NCI-H1417 (cell line): ENCODE data around the gene PI4KA.

Experiments
- DNase-seq, 3 experiments: peaks; one replicate each; lab custom pipeline; 2025; lab: John Stamatoyannopoulos, UW

Gene PI4KA

DNA sequence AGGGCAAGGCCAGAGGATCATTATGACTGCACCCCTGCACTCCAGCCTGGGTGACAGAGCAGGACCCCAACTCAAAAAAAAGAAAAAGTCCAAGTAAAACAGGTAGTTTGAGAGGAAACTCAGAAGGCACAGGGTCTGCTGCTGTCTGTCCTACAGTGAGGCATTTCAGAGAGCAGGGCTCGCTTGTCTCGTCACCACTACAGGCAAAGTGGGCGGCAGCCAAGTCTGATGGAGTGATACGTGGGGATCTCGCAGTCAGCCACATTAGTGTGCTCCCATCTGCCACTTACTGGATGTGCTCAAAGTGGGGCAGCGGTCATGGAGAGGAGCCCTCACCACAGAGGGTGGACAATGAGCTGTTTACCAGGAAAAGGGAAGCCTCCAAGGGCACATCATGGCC lies 42.1 kb downstream of the PI4KA start:
- DNase-seq: no peak

DNA sequence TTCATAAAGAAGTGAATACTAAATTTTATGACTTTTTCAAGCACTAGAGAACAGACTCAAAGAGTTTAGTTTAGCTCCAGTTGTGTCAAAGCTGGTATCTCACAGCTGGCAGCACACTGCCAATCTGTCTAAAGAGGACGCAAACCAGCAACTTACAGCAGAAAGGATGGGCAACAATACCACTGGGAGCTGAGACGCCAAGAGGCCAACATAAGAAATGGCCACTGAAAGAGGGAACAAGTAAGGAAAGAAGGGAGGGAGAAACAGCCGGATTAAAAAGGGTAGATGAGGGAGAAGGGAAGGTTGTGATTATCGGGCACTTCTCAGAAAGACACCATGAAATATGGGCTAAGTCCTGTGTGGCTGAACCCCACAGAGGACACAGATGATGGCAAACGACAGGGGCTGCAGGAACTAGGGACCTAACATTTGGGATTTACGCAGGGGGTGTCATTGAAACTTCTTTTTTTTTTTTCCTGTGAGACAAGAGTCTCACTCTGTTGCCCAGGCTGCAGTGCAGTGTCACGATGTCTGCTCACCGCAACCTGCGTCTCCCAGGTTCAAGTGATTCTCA lies 43.0 kb downstream of the PI4KA start:
- no peak for DNase-seq

DNA sequence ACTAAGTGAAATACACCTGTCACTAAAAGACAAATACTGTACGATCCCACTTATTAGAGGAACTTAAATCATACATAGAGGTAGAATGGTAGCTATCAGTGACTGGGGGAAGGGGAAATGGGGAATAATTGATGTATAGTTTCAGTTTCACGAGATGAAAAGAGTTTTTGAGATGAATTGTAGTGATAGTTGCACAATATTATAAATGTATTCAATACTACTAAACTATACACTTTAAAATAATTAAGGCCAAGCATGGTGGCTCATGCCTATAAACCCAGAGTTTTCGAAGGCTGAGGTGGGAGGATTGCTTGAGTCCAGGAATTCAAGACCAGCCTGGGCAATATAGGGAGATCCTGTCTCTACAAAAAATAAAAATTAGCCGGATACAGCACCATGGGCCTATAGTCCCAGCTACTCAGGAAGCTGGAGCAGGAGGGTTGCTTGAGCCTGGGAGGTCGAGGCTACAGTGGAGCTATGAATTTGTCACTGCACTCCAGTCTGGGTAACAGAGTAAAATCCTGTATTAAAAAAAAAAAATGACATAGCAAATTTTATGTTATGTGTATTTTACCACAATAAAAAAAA lies 44.3 kb downstream of the PI4KA start:
- DNase-seq: no peak

GRCh38 chr22:20813056-20813455 lies 45.6 kb downstream of the PI4KA start:
- DNase-seq: no peak

DNA sequence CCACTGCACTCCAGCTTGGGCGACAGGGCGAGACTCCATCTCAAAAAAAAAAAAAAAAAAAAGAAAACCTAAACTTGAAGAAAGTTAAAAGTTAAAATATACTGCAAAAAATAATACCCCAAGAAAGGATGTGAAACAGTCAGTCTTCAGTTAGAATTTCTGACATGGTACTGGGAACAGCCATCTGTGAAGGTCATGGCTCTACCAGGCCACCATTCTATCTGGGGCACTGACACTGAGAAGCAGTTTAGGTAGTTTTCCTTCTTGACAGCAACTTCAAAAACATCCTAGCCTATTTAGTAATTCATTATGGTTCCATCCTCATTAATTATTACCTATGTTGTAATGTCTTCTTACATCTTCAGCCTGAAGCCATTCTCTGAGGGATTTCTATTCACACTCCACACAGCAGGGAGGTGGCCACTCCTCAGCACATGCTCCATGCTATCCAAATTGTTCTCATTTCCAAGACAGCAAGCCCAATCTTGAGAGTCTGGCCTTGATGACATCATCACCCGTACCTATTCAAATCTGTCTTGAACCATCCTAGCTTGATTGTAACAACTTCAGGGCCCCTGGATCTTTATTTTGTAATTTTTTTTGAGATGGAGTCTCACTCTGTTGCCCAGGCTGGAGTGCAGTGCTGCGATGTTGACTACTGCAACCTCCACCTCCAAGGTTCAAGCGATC lies 46.5 kb downstream of the PI4KA start:
- DNase-seq: no peak

DNA sequence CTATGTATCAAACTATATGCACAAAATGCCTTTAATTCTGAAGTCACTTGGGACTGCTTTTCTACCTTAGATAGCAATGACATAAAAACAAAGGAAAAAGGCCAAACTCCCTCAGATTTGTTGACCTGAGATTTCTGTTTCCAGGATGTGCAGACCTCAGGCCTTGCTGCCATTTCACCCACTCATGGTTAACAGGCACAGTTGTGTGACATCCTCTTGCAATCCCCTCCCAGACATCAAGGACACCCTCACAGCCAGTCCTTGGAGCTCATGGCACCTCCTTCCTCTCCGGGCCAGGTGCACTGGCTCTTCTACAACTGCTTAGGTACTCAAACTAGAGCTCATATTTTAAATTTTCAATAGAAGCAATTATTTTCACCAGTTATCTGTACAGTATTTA lies 47.4 kb downstream of the PI4KA start:
- DNase-seq: no peak

DNA sequence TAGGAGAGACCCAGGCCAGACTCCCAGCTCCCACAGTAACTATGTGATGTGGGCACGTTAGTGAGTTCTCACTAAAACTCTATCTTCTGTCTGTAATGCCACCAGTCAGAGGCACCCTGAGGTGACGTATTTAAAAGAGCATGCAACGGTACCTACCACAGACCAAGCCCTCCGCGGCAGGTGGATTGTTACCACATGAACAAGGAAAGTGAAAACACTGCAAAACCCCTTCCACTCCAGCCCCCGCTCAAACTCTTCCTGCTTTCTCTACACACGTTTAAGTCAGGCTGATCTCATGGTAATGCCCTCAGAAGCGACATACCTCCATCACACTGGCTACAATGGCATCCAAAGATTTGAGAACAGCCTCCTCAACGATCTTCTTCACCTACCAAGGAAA lies 48.0 kb downstream of the PI4KA start:
- DNase-seq: no peak

DNA sequence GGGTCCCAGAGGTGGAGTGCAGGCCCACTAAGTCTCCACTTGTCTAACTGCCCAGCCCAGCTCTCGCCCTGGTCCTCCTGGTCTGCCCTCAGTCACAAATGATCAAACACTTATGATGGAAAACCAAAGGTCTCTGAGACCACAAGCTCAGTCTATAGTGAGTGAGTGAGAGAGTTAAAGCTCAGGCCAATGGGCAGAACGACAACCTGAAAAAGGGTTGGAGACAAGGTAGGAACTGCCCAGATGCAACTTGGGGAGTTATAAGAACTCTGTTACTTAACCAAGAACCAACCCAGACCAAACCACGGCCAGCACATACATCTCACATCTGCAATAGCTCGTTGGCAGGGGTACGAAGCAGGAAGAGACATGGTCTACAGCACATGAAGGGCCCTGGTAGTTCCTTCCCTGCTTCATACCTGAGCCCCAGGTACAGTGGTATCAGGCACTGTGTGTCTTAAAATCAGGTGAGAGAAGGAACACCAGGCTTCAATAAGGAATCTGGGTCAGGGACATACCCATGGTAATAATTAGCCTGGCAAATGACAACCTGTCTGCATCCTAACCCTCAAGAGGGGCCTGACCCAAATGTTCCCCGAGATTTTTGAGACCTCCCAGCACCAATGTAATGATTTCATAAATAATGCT lies 48.9 kb downstream of the PI4KA start:
- no peak for DNase-seq

DNA sequence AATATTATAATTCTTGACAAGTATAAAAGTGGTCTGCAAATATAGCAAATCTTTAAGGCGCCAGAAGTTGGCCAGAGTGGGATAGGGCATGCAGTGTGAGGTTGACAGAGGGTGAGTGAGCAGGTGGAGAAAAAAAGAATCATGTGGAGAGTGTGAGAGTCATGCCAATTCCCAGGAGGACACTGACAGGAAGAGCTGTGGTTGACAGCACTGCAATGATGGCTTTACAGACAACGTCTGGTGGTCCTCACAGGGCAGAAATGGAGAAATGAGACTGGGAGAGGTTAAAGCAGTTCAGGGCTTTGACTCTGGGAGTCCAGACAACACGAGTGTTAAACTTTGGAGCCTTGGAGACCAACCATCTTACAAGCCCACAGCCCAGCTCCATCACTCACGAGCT lies 49.8 kb downstream of the PI4KA start:
- DNase-seq: no peak

DNA sequence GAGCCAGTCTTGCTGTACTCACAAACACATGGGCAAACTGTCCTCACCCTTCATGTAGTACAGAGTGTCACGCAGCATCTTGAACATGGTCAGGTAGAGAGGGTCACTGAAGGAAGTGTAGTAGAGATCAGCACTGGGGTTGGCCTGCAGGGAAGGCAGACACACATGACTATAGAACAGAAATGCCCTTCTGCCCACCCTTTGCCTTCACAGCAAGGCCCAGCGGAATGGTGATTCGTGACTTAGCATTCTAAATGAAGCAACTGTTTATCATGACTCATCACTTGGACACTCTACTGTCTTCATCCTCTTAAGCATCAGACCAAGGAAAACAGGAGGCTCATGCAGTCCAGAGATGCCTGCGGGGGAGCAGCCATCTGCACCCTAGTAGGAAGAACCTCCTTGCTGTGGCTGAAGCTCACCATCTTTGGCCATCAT lies 51.3 kb downstream of the PI4KA start:
- no peak for DNase-seq

DNA sequence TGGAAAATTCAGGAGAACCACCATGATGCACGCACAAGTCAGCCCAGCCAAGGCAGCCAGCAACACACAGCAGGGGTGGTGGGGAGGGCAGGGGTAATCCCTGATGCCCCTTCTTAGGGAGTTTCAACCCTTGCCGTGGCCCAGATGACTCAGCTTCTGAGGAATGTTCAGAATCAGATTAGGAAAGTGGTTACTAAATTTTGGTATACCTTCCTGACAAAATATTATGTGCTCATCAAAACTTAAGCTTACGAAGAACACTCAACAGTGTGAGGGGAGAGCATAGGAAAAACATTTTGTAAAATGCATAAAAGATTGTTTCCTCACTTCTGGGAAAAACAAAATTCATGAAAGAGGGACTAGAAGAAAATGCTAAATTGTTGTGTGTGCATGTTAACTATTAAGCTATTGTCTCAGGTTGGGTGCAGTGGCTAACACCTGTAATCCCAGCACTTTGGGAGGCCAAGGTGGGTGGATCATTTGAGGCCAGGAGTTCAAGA lies 52.6 kb downstream of the PI4KA start:
- no peak for DNase-seq

DNA sequence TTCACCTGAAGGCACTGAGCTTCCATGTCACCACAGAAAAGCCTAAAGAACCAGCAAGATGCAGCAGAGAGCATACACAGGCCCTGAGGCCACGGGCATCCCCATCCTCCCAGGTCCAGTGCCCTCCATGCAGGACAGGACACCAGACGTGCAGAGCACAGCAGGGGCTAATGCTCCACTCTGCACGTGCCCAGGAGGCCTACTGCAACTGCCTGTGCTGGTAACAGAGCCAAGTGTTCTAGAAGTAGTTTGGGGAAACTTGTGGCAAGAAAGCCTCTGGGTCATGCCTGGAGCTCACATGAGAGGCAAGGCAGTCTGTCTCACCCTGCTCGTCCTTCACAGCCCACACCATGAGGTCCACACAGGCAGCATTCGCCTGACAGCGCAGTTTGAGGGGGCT lies 54.0 kb downstream of the PI4KA start:
- no peak for DNase-seq

DNA sequence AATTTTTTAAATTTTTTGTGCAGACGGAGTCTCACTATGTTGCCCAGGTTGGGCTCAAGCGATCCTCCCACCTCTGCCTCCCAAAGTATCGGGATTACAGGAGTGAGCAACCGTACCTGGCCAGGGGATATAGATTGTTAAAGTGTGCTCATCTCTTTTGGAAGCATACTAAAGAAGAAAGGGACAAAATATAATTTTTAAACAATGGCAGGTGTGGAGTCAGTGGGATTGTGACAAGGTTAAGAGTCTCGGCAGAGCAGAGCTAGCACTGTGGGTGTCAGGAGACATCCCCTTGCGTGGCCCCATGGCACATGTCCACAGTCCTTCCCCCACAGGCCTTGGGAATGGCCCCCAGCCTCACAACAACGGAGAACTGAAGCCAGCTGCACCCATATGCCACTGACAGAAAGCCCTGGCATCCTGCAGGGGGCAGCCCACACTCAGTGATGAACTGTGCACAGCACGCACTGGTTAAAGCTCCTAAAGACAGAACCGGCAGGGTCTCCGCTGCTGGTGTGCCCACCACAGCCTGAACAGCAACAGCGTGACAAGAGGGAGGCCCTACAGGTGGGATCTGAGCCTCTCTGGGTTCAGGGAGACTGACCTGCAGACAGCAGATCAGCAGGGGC lies 54.8 kb downstream of the PI4KA start:
- DNase-seq: peak in 1 of 3 experiments; percentile 4

DNA sequence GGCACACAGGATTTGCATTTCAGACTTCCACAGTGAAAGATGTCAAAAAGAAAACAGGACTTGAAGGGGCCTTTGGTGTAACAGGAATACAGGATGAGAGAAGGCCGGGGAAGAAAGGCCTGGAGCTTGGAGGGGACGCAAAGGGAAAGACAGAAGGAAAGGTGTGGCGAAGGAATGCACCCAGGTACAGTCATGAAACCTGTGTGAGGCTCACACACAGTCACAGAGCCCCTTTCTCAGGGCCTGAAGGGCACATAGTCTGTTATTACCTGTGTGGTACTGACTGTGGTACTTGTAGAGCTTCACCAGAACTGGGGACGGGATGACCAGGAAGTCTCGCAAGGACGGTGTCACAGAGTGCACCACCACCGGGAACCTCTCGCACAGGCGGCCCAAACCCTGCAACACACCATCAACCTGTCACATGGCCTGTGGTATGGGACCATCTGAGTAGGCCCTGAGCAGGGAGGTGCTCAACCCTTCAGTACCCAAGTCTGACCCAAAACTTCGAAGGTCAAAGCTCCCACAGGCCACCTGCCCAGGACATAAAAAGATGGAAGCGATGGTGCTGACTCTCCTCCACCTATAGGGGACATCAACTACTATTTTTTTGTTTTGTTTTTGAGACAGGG lies 55.6 kb downstream of the PI4KA start:
- DNase-seq: no peak

- no peak for DNase-seq
These were observed 56.2 kb downstream of the PI4KA start for GRCh38 chr22:20802452-20802851.

- no peak for DNase-seq
These were observed 59.2 kb downstream of the PI4KA start for GRCh38 chr22:20799449-20799848.

DNA sequence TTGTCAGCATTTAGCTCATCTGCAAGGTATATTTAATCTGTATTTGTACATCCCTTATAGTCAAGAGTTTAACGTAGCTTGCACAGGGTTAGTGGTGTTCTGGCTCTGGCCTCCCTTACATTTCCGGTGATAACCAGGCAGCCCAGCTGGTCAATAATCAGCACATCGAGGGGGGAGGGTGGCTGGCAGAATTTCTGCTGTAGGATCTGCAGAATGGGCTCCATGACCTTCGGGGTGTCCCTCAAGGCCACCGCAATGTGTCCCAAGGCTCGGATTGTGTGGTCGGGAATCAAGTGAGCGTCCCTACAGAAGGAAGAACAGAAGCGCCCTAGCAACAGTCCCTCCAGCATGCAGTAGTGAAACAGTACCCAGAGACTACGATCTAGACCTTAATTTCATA lies 59.6 kb downstream of the PI4KA start:
- no peak for DNase-seq

GRCh38 chr22:20798218-20798617 lies 60.4 kb downstream of the PI4KA start:
- no peak for DNase-seq

DNA sequence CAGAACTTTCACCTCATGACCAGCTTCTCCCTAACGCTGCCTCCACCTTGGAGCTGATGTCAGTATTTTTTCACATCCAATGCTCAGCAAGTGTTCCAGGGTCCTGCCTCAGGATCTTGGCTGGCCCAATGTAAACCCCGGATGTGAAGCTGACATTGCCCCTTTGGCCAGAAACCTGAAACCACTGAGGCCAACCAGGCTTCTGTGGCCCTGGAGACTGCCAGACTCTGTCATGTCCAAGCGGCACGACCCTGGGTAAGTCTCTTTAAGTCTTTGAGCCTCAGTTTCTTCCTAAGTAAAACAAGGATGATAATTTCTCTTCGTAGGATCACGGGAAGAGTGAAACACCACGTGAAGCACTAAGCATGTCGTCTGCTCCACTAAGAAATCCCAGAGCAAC lies 61.9 kb downstream of the PI4KA start:
- no peak for DNase-seq

GRCh38 chr22:20794650-20795413 lies 63.8 kb downstream of the PI4KA start:
- DNase-seq: no peak
